ENCODE results near the gene KLC1. TPM values are rescaled to one million over a fixed set of nuclear protein-coding genes. Genes with fewer than 3 reads are reported as not detected.

The KLC1 gene
- polyA plus RNA-seq, 3 donors: 81.6 to 89.5 (median 85.6) TPM

GRCh38 chr14:103715052-103716000 is 86.3 kb downstream of the KLC1 start, which contains the start of the genes XRCC3 and ZFYVE21:
Gene XRCC3 (minus strand): TSS chr14:103715451. CDS start chr14:103711087, 4,364 bp downstream.
Gene ZFYVE21 (plus strand): TSS chr14:103715810. CDS start chr14:103715842, 32 bp downstream.
- DNase-seq (ENCODE audit: low read depth in 3 of 3, low spot score in 2 of 3): peak; percentile 97 to 98 (median 98)

GRCh38 chr14:103716091-103716801 is 87.2 kb downstream of the KLC1 start:
- DNase-seq (ENCODE audit: low read depth in 3 of 3, low spot score in 2 of 3): no peak

GRCh38 chr14:103716899-103717411 is 87.9 kb downstream of the KLC1 start:
- DNase-seq (ENCODE audit: low read depth in 3 of 3, low spot score in 2 of 3): no peak

GRCh38 chr14:103718572-103718971 is 89.6 kb downstream of the KLC1 start:
- DNase-seq (ENCODE audit: low read depth in 3 of 3, low spot score in 2 of 3): no peak

GRCh38 chr14:103719751-103720150 is 90.7 kb downstream of the KLC1 start:
- no peak for DNase-seq (ENCODE audit: low read depth in 3 of 3, low spot score in 2 of 3)

GRCh38 chr14:103721334-103722120 is 92.5 kb downstream of the KLC1 start:
- no peak for DNase-seq (ENCODE audit: low read depth in 3 of 3, low spot score in 2 of 3)

GRCh38 chr14:103723748-103724081 is 94.7 kb downstream of the KLC1 start:
- DNase-seq (ENCODE audit: low read depth in 3 of 3, low spot score in 2 of 3): no peak

- DNase-seq (ENCODE audit: low read depth in 3 of 3, low spot score in 2 of 3): no peak
Observed at GRCh38 chr14:103724116-103724515, 95.1 kb downstream of the KLC1 start.

GRCh38 chr14:103725001-103725682 is 96.1 kb downstream of the KLC1 start:
- DNase-seq (ENCODE audit: low read depth in 3 of 3, low spot score in 2 of 3): no peak

GRCh38 chr14:103725739-103726395 is 96.9 kb downstream of the KLC1 start:
- no peak for DNase-seq (ENCODE audit: low read depth in 3 of 3, low spot score in 2 of 3)

- DNase-seq (ENCODE audit: low read depth in 3 of 3, low spot score in 2 of 3): no peak
Observed at GRCh38 chr14:103726474-103726873, 97.5 kb downstream of the KLC1 start.

GRCh38 chr14:103727313-103727980 is 98.4 kb downstream of the KLC1 start:
- no peak for DNase-seq (ENCODE audit: low read depth in 3 of 3, low spot score in 2 of 3)

- no peak for DNase-seq (ENCODE audit: low read depth in 3 of 3, low spot score in 2 of 3)
Observed at GRCh38 chr14:103728141-103728540, 99.1 kb downstream of the KLC1 start.

GRCh38 chr14:103728721-103729120 is 99.7 kb downstream of the KLC1 start:
- no peak for DNase-seq (ENCODE audit: low read depth in 3 of 3, low spot score in 2 of 3)

- no peak for DNase-seq (ENCODE audit: low read depth in 3 of 3, low spot score in 2 of 3)
Observed at GRCh38 chr14:103729496-103730448, 100.8 kb downstream of the KLC1 start.

GRCh38 chr14:103730490-103731035 is 101.6 kb downstream of the KLC1 start:
- no peak for DNase-seq (ENCODE audit: low read depth in 3 of 3, low spot score in 2 of 3)

- no peak for DNase-seq (ENCODE audit: low read depth in 3 of 3, low spot score in 2 of 3)
Observed at GRCh38 chr14:103731481-103731880, 102.5 kb downstream of the KLC1 start.
